Activated T-helper 2 cell treated with anti-CD3 and anti-CD28 coated beads, Interferon-gamma antibody, Interleukin-2, Interleukin-4, amounts not matched to agents 10 μg/mL and 5 μg/mL and 100 μg/mL, durations not matched to agents 14 hours and 24 hours and 36 hours (primary cell): ENCODE measurements around the gene SBNO2. TPM values are rescaled to one million over a fixed set of nuclear protein-coding genes. Genes with fewer than 3 reads are reported as not detected.

Source experiments
- DNase-seq: peaks from one replicate; pipeline ENCODE4 v3.0.0; 2021; ENCODE audit warnings: low spot score
- H3K27ac Mint-ChIP-seq: one replicate; pipeline ENCODE4 v1.8.0; 2021; ENCODE audit warnings: mixed read lengths
- H3K27me3 Mint-ChIP-seq: one replicate; pipeline ENCODE4 v1.8.0; 2021; ENCODE audit warnings: low read depth, mixed read lengths
- H3K36me3 Mint-ChIP-seq: one replicate; pipeline ENCODE4 v1.8.0; 2021; ENCODE audit warnings: low read depth, mixed read lengths
- H3K4me1 Mint-ChIP-seq: one replicate; pipeline ENCODE4 v1.8.0; 2021; ENCODE audit warnings: low read depth, mixed read lengths
- H3K4me3 Mint-ChIP-seq: one replicate; pipeline ENCODE4 v1.8.0; 2021; ENCODE audit warnings: low read depth, mild to moderate bottlenecking, moderate library complexity, mixed read lengths
- H3K9me3 Mint-ChIP-seq: one replicate; pipeline ENCODE4 v1.8.0; 2021; ENCODE audit warnings: mixed read lengths
- intact Hi-C: fragments of 100-400 bp; cut with micrococcal nuclease; formaldehyde crosslinking; loops from one replicate; pipeline ENCODE4 v1.15.1; 2023
- total RNA-seq: library from RNA; stranded (reverse); gene quantifications from 2 replicates; pipeline ENCODE4 v1.2.3, GENCODE V29; 2022

SBNO2 gene
- 82.8 and 87.0 TPM in 2 replicates for total RNA-seq

- intact Hi-C loops, result loop anchor here (5.0 kb wide), 1 partner anchor 42 kb away; no protein-coding TSS in a partner anchor
- Mint-ChIP-seq H3K36me3 (peaks cover 4% of the 10 kb centered on the region), H3K9me3 (no peaks in the 10 kb centered on the region), H3K4me3 (peak within 1 kb of the TSS; percentile 88), H3K4me1 (peaks cover 17% of the 10 kb centered on the region), H3K27ac (peak within 1 kb of the TSS; percentile 93), H3K27me3 (peaks cover 1% of the 10 kb centered on the region)
- peak; percentile 88 for DNase-seq
These were observed at the start of gene SBNO2 for GRCh38 chr19:1173845-1174809. SBNO2 (minus strand) TSS chr19:1174268; CDS start chr19:1154276, 19,992 bp downstream.

GRCh38 chr19:1223018-1223855, 49.2 kb upstream of the SBNO2 start:
- intact Hi-C loops, result no loop called here
- Mint-ChIP-seq H3K36me3 (no peaks in the 10 kb centered on the region), H3K9me3 (no peaks in the 10 kb centered on the region), H3K4me1 (no peaks in the 10 kb centered on the region), H3K27me3 (no peaks in the 10 kb centered on the region), H3K27ac (no peak overlapping the region), H3K4me3 (no peak overlapping the region)
- DNase-seq, result no peak

GRCh38 chr19:1222394-1222793, 48.3 kb upstream of the SBNO2 start:
- Mint-ChIP-seq H3K27ac (no peak overlapping the region), H3K27me3 (no peaks in the 10 kb centered on the region), H3K9me3 (no peaks in the 10 kb centered on the region), H3K36me3 (no peaks in the 10 kb centered on the region), H3K4me1 (no peaks in the 10 kb centered on the region), H3K4me3 (no peak overlapping the region)
- intact Hi-C loops, result no loop called here
- DNase-seq, result no peak

- Mint-ChIP-seq H3K27ac (no peak overlapping the region), H3K27me3 (no peaks in the 10 kb centered on the region)
These were observed 47.8 kb upstream of the SBNO2 start for GRCh38 chr19:1221904-1222255.

GRCh38 chr19:1220976-1221903, 47.2 kb upstream of the SBNO2 start:
- H3K4me3 Mint-ChIP-seq, result no peak overlapping the region
- intact Hi-C loops, result no loop called here
- H3K9me3 Mint-ChIP-seq, result no peaks in the 10 kb centered on the region
- DNase-seq, result no peak
- H3K27me3 Mint-ChIP-seq, result no peaks in the 10 kb centered on the region
- H3K36me3 Mint-ChIP-seq, result peaks cover 5% of the 10 kb centered on the region
- no peaks in the 10 kb centered on the region for H3K4me1 Mint-ChIP-seq
- H3K27ac Mint-ChIP-seq, result no peak overlapping the region

More at GRCh38 chr19:1221904-1222255, 47.8 kb upstream of the SBNO2 start:
- Mint-ChIP-seq H3K4me1 (no peaks in the 10 kb centered on the region), H3K4me3 (no peak overlapping the region), H3K36me3 (peaks cover 4% of the 10 kb centered on the region), H3K9me3 (no peaks in the 10 kb centered on the region)
- intact Hi-C loops, result no loop called here
- DNase-seq, result no peak

GRCh38 chr19:1220477-1220930, 46.4 kb upstream of the SBNO2 start:
- H3K27me3 Mint-ChIP-seq, result no peaks in the 10 kb centered on the region
- no peak overlapping the region for H3K27ac Mint-ChIP-seq
- H3K4me1 Mint-ChIP-seq, result no peaks in the 10 kb centered on the region
- DNase-seq, result no peak
- no peaks in the 10 kb centered on the region for H3K9me3 Mint-ChIP-seq
- peaks cover 5% of the 10 kb centered on the region for H3K36me3 Mint-ChIP-seq
- H3K4me3 Mint-ChIP-seq, result no peak overlapping the region
- intact Hi-C loops, result no loop called here

GRCh38 chr19:1219786-1220476, 45.9 kb upstream of the SBNO2 start:
- peaks cover 5% of the 10 kb centered on the region for H3K36me3 Mint-ChIP-seq
- DNase-seq, result no peak
- H3K27ac Mint-ChIP-seq, result no peak overlapping the region
- intact Hi-C loops, result no loop called here
- no peaks in the 10 kb centered on the region for H3K27me3 Mint-ChIP-seq
- no peak overlapping the region for H3K4me3 Mint-ChIP-seq
- H3K9me3 Mint-ChIP-seq, result no peaks in the 10 kb centered on the region
- H3K4me1 Mint-ChIP-seq, result no peaks in the 10 kb centered on the region

GRCh38 chr19:1218751-1219567, 44.9 kb upstream of the SBNO2 start:
- Mint-ChIP-seq H3K4me3 (no peak overlapping the region), H3K27me3 (no peaks in the 10 kb centered on the region), H3K27ac (no peak overlapping the region), H3K36me3 (peaks cover 6% of the 10 kb centered on the region), H3K9me3 (no peaks in the 10 kb centered on the region), H3K4me1 (peaks cover 4% of the 10 kb centered on the region)
- intact Hi-C loops, result no loop called here
- DNase-seq, result no peak

GRCh38 chr19:1217366-1217765, 43.3 kb upstream of the SBNO2 start:
- no peak overlapping the region for H3K27ac Mint-ChIP-seq
- no peaks in the 10 kb centered on the region for H3K27me3 Mint-ChIP-seq
- H3K36me3 Mint-ChIP-seq, result peaks cover 15% of the 10 kb centered on the region
- no peak overlapping the region for H3K4me3 Mint-ChIP-seq
- DNase-seq, result no peak
- intact Hi-C loops, result no loop called here
- H3K9me3 Mint-ChIP-seq, result no peaks in the 10 kb centered on the region
- H3K4me1 Mint-ChIP-seq, result peaks cover 11% of the 10 kb centered on the region

GRCh38 chr19:1216756-1217155, 42.7 kb upstream of the SBNO2 start:
- no peaks in the 10 kb centered on the region for H3K9me3 Mint-ChIP-seq
- no peak overlapping the region for H3K4me3 Mint-ChIP-seq
- no peak for DNase-seq
- H3K4me1 Mint-ChIP-seq, result peaks cover 12% of the 10 kb centered on the region
- peaks cover 18% of the 10 kb centered on the region for H3K36me3 Mint-ChIP-seq
- H3K27me3 Mint-ChIP-seq, result no peaks in the 10 kb centered on the region
- H3K27ac Mint-ChIP-seq, result no peak overlapping the region
- intact Hi-C loops, result no loop called here
